ENCODE results near the gene SCARB1. TPM values are rescaled to one million over a fixed set of nuclear protein-coding genes. Genes with fewer than 3 reads are reported as not detected.
A peak's percentile ranks its signal among the peaks of the same experiment; 100 is the strongest.

Gene SCARB1
- total and polyA plus RNA-seq, 9 donors = 20.8 to 1,262 (median 81.7) TPM

GRCh38 chr12:124855275-124855957 is 8.2 kb downstream of the SCARB1 start:
- Histone ChIP-seq H3K36me3 (no peaks in the 10 kb centered on the region), H3K4me3 (no peak overlapping the region), H3K27me3 (no peaks in the 10 kb centered on the region), H3K4me1 (ENCODE audit: insufficient read depth) (peaks cover 43% of the 10 kb centered on the region), H3K9me3 (no peaks in the 10 kb centered on the region), H3K27ac (peak overlapping the region; percentile 84 to 91)
- peak; percentile 55 to 70 (median 67) for DNase-seq
- WGBS, 3 donors = 6 to 29% (median 14%) methylated on average over 15 of the region's 15 CpGs
- intact Hi-C loops (cut with DNase I) = no loop called here
- no peak for TF ChIP-seq CTCF (IDR thresholded peaks at IDR 0.05)
- no peak for TF ChIP-seq POLR2A (IDR thresholded peaks at IDR 0.05)
- TF ChIP-seq EP300 (IDR thresholded peaks at IDR 0.05) = no peak

GRCh38 chr12:124854637-124855184 is 9.0 kb downstream of the SCARB1 start:
- 47 to 75% (median 56%) methylated on average over 11 of the region's 11 CpGs for WGBS, 3 donors
- H3K27ac ChIP-seq = peak overlapping the region; percentile 84 to 91
- peak; percentile 45 to 57 (median 52) for DNase-seq

GRCh38 chr12:124853781-124854636 is 9.7 kb downstream of the SCARB1 start:
- Histone ChIP-seq H3K36me3 (no peaks in the 10 kb centered on the region), H3K27ac (peak overlapping the region; percentile 84 to 91), H3K9me3 (no peaks in the 10 kb centered on the region), H3K4me1 (ENCODE audit: insufficient read depth) (peaks cover 48% of the 10 kb centered on the region), H3K4me3 (no peak overlapping the region), H3K27me3 (no peaks in the 10 kb centered on the region)
- intact Hi-C loops (cut with DNase I) = no loop called here
- TF ChIP-seq CTCF (IDR thresholded peaks at IDR 0.05) (no peak), POLR2A (IDR thresholded peaks at IDR 0.05) (no peak), EP300 (IDR thresholded peaks at IDR 0.05) (no peak)
- DNase-seq = peak in 2 of 5 donors; percentile 54 to 60
- WGBS, 3 donors = 63 to 75% (median 64%) methylated on average over 23 to 24 of the region's 24 CpGs

More at GRCh38 chr12:124854637-124855184, 9.0 kb downstream of the SCARB1 start:
- Histone ChIP-seq H3K9me3 (no peaks in the 10 kb centered on the region), H3K4me1 (ENCODE audit: insufficient read depth) (peaks cover 43% of the 10 kb centered on the region), H3K27me3 (no peaks in the 10 kb centered on the region), H3K36me3 (no peaks in the 10 kb centered on the region), H3K4me3 (no peak overlapping the region)
- TF ChIP-seq CTCF (IDR thresholded peaks at IDR 0.05) (no peak), POLR2A (IDR thresholded peaks at IDR 0.05) (no peak), EP300 (IDR thresholded peaks at IDR 0.05) (no peak)
- intact Hi-C loops (cut with DNase I) = no loop called here

- intact Hi-C loops (cut with DNase I) = no loop called here
- Histone ChIP-seq H3K9me3 (no peaks in the 10 kb centered on the region), H3K27me3 (no peaks in the 10 kb centered on the region), H3K36me3 (no peaks in the 10 kb centered on the region), H3K4me3 (no peak overlapping the region), H3K27ac (peak overlapping the region; percentile 31 to 34), H3K4me1 (ENCODE audit: insufficient read depth) (peaks cover 53% of the 10 kb centered on the region)
- 79 to 85% (median 79%) methylated on average over 11 of the region's 11 CpGs for WGBS, 3 donors
- no peak for TF ChIP-seq POLR2A (IDR thresholded peaks at IDR 0.05)
- TF ChIP-seq CTCF (IDR thresholded peaks at IDR 0.05) = no peak
- no peak for TF ChIP-seq EP300 (IDR thresholded peaks at IDR 0.05)
- no peak for DNase-seq
Measured at GRCh38 chr12:124852911-124853427, 10.7 kb downstream of the SCARB1 start.
